GM23338 (cell line): Measurements from ENCODE around the gene DSG2. TPM values are rescaled to one million over a fixed set of nuclear protein-coding genes. Genes with fewer than 3 reads are reported as not detected.

Experiments
- ATAC-seq: fragments of 200-7000 bp; cut with Tn5 transposase; 3 replicates; pipeline ENCODE4 v1.9.1; 2020
- DNase-seq: peaks from one replicate; pipeline ENCODE4 v3.0.0-alpha.2; 2015; ENCODE audit warnings: low spot score
- H2AFZ ChIP-seq: fragments of 200-600 bp; sonication (generic); 2 replicates; pipeline ENCODE4 v1.8.0; 2016; ENCODE audit warnings: antibody characterized with exemption, mild to moderate bottlenecking, moderate library complexity
- H3F3A ChIP-seq: fragments of 200-600 bp; sonication (generic); replicated peaks from 2 replicates; pipeline ENCODE4 v1.8.0; 2017; ENCODE audit warnings: antibody characterized with exemption, mixed run types, low read depth
- H3K27ac ChIP-seq: fragments of 200-600 bp; sonication (generic); 2 replicates; pipeline ENCODE4 v1.6.1; 2016; ENCODE audit warnings: low read depth
- H3K27me3 ChIP-seq: fragments of 200-600 bp; sonication (generic); 2 replicates; pipeline ENCODE4 v1.8.0; 2016; ENCODE audit warnings: mild to moderate bottlenecking, mixed run types, moderate library complexity; ENCODE audit not compliant: insufficient read depth
- H3K36me3 ChIP-seq: fragments of 200-600 bp; sonication (generic); 2 replicates; pipeline ENCODE4 v1.8.0; 2016; ENCODE audit warnings: mild to moderate bottlenecking; ENCODE audit not compliant: insufficient read depth
- H3K4me1 ChIP-seq: fragments of 200-600 bp; sonication (generic); 2 replicates; pipeline ENCODE4 v1.8.0; 2016; ENCODE audit warnings: mild to moderate bottlenecking, moderate library complexity; ENCODE audit not compliant: insufficient read depth
- H3K4me2 ChIP-seq: fragments of 200-600 bp; sonication (generic); 2 replicates; pipeline ENCODE4 v1.7.1; 2017; ENCODE audit warnings: mixed run types
- H3K4me3 ChIP-seq: fragments of 200-600 bp; sonication (generic); 2 replicates; pipeline ENCODE4 v1.6.1; 2016; ENCODE audit warnings: mixed run types
- H3K79me2 ChIP-seq: fragments of 200-600 bp; sonication (generic); replicated peaks from 2 replicates; pipeline ENCODE4 v1.8.0; 2017; ENCODE audit warnings: mild to moderate bottlenecking; ENCODE audit not compliant: insufficient read depth
- H3K9me2 ChIP-seq: fragments of 200-600 bp; sonication (generic); 2 replicates; pipeline ENCODE4 v1.8.0; 2017; ENCODE audit not compliant: insufficient read depth
- H4K20me1 ChIP-seq: fragments of 200-600 bp; sonication (generic); replicated peaks from 2 replicates; pipeline ENCODE4 v1.8.0; 2017; ENCODE audit warnings: mild to moderate bottlenecking; ENCODE audit not compliant: insufficient read depth
- H3K27ac Mint-ChIP-seq: 2 replicates; pipeline ENCODE4 v1.8.0; 2020; ENCODE audit warnings: inconsistent platforms, mild to moderate bottlenecking, moderate library complexity, mixed read lengths
- H3K27me3 Mint-ChIP-seq: 3 replicates; pipeline ENCODE4 v1.8.0; 2022; ENCODE audit warnings: low read depth, mild to moderate bottlenecking, moderate library complexity, mixed read lengths, inconsistent platforms; ENCODE audit not compliant: insufficient read depth, poor library complexity
- H3K36me3 Mint-ChIP-seq: 3 replicates; pipeline ENCODE4 v1.8.0; 2021; ENCODE audit warnings: low read depth, mild to moderate bottlenecking, inconsistent platforms, moderate library complexity, mixed read lengths
- H3K4me1 Mint-ChIP-seq: 3 replicates; pipeline ENCODE4 v1.8.0; 2020; ENCODE audit warnings: mild to moderate bottlenecking, inconsistent platforms, mixed read lengths
- H3K4me3 Mint-ChIP-seq: 3 replicates; pipeline ENCODE4 v1.8.0; 2021; ENCODE audit warnings: moderate library complexity, mild to moderate bottlenecking, inconsistent platforms, mixed read lengths
- H3K9me3 Mint-ChIP-seq: 3 replicates; pipeline ENCODE4 v1.8.0; 2020; ENCODE audit warnings: moderate library complexity, mild to moderate bottlenecking, inconsistent platforms, mixed read lengths
- CREB1 ChIP-seq: fragments of 250-450 bp; sonication (Bioruptor Pico); IDR thresholded peaks from 2 replicates; pipeline ENCODE4 v1.5.0; 2020; ENCODE audit warnings: low read depth, mild to moderate bottlenecking, moderate library complexity
- CTCF ChIP-seq, 2 experiments: fragments of 200-600 bp in 1 of 2; sonication (generic) in 1 of 2; conservative IDR thresholded peaks; 2 replicates each; pipeline versions ENCODE4 v1.5.1 to v1.6.1; 2016 to 2017; ENCODE audit warnings: antibody characterized with exemption in 2 of 2, low read depth in 2 of 2, mild to moderate bottlenecking in 2 of 2, moderate library complexity in 1 of 2
- ETS1 ChIP-seq: IDR thresholded peaks from 2 replicates; pipeline ENCODE4 v1.6.1; 2016; ENCODE audit warnings: antibody characterized with exemption
- EZH2 ChIP-seq: fragments of 200-600 bp; sonication (generic); IDR thresholded peaks from one replicate; pipeline ENCODE4 v1.8.0; 2017; ENCODE audit warnings: antibody characterized with exemption, mild to moderate bottlenecking, low read depth; ENCODE audit not compliant: unreplicated experiment
- NANOG ChIP-seq: IDR thresholded peaks from 2 replicates; pipeline ENCODE4 v1.6.1; 2016; ENCODE audit warnings: antibody characterized with exemption, borderline replicate concordance
- POLR2AphosphoS5 ChIP-seq: IDR thresholded peaks from 2 replicates; pipeline ENCODE4 v1.6.1; 2016; ENCODE audit warnings: antibody characterized with exemption, low read depth
- REST ChIP-seq: IDR thresholded peaks from one replicate; pipeline ENCODE4 v1.6.1; 2018; ENCODE audit warnings: antibody characterized with exemption; ENCODE audit not compliant: unreplicated experiment
- ZNF114 ChIP-seq: fragments of 250-450 bp; sonication (Bioruptor Pico); IDR thresholded peaks from 2 replicates; pipeline ENCODE4 v1.5.0; 2020; ENCODE audit warnings: mild to moderate bottlenecking, moderate library complexity
- polyA plus RNA-seq: library from polyadenylated mRNA; unstranded; fragments of >200 nt; fragmentation: Nextera tagmentation; extraction: Ambion mirVana; gene quantifications from 2 replicates; pipeline ENCODE4 v1.2.1, GENCODE V29; 2016
- total RNA-seq: library from RNA; depleted of rRNA; stranded (reverse); fragments of >200 nt; shearing (Covaris generic); gene quantifications from 2 replicates; pipeline ENCODE4 v1.2.3, GENCODE V29; 2014

DSG2 gene
- total and polyA plus RNA-seq, 2 experiments from 2014 or later: 44.7 to 144 TPM

- H3K79me2 ChIP-seq: no peaks in the 10 kb centered on the region
- Mint-ChIP-seq H3K27me3 (peaks cover 4% of the 10 kb centered on the region), H3K27ac (no peak overlapping the region), H3K9me3 (no peaks in the 10 kb centered on the region), H3K36me3 (no peaks in the 10 kb centered on the region; the same call in 2 of the 3 replicates), H3K4me3 (no peak overlapping the region), H3K4me1 (peaks cover 11% of the 10 kb centered on the region; the same call in 2 of the 3 replicates)
- no peaks in the 10 kb centered on the region for H3K4me1 ChIP-seq
- DNase-seq: no peak
- H3K4me2 ChIP-seq: no peak overlapping the region
- no peak overlapping the region for H3K27ac ChIP-seq
- no peaks in the 10 kb centered on the region for H3K36me3 ChIP-seq
- H3K4me3 ChIP-seq: no peak overlapping the region
- H3K27me3 ChIP-seq: no peaks in the 10 kb centered on the region
- peaks cover 5% of the 10 kb centered on the region; the same call in 1 of the 2 replicates for H3K9me2 ChIP-seq
- no peaks in the 10 kb centered on the region for H3F3A ChIP-seq
- TF ChIP-seq NANOG: no peak
- TF ChIP-seq EZH2: no peak
- no peak for TF ChIP-seq ETS1
- TF ChIP-seq CREB1: no peak
- TF ChIP-seq REST: no peak
- H4K20me1 ChIP-seq: no peaks in the 10 kb centered on the region
- no peak overlapping the region for H2AFZ ChIP-seq
- no peak for ATAC-seq
Measured at GRCh38 chr18:31585991-31586390, 88.0 kb downstream of the DSG2 start.

GRCh38 chr18:31586616-31587015 is 88.6 kb downstream of the DSG2 start:
- no peaks in the 10 kb centered on the region for H3K4me1 ChIP-seq
- no peak overlapping the region for H3K4me2 ChIP-seq
- no peaks in the 10 kb centered on the region for H3K36me3 ChIP-seq
- H3K36me3 Mint-ChIP-seq: no peaks in the 10 kb centered on the region; the same call in 2 of the 3 replicates
- no peak overlapping the region for H3K4me3 ChIP-seq
- no peaks in the 10 kb centered on the region for H3F3A ChIP-seq
- H2AFZ ChIP-seq: no peak overlapping the region
- ATAC-seq (no peak), DNase-seq (no peak)
- peaks cover 4% of the 10 kb centered on the region for H3K27me3 Mint-ChIP-seq
- peaks cover 5% of the 10 kb centered on the region; the same call in 1 of the 2 replicates for H3K9me2 ChIP-seq
- peaks cover 11% of the 10 kb centered on the region; the same call in 2 of the 3 replicates for H3K4me1 Mint-ChIP-seq
- H3K79me2 ChIP-seq: no peaks in the 10 kb centered on the region
- no peak overlapping the region for H3K27ac ChIP-seq
- no peaks in the 10 kb centered on the region for H3K27me3 ChIP-seq
- no peaks in the 10 kb centered on the region for H4K20me1 ChIP-seq
- no peaks in the 10 kb centered on the region for H3K9me3 Mint-ChIP-seq
- no peak overlapping the region for H3K4me3 Mint-ChIP-seq
- H3K27ac Mint-ChIP-seq: no peak overlapping the region
- TF ChIP-seq REST: no peak
- no peak for TF ChIP-seq POLR2AphosphoS5
- TF ChIP-seq ZNF114: no peak
- no peak for TF ChIP-seq CTCF (conservative IDR thresholded peaks at IDR 0.05; ENCODE audit: low read depth in 2 of 2)
- no peak for TF ChIP-seq ETS1
